Fibroblast of mammary gland (primary cell): ENCODE results near the gene SDK2.
A peak's percentile ranks its signal among the peaks of the same experiment; 100 is the strongest.
"Not testable (repeated sequence)": the region's sequence is repeated elsewhere in the genome, so short reads cannot be mapped to it uniquely, and the experiment has no call there.

Experiments
- DNase-seq: peaks from one replicate; pipeline ENCODE4 v3.0.0-alpha.2; 2010; ENCODE audit warnings: low read depth
- H3K4me3 ChIP-seq: 2 replicates; pipeline ENCODE4 v1.5.1; 2011; ENCODE audit warnings: low read depth, mild to moderate bottlenecking, low read length, moderate library complexity; ENCODE audit not compliant: control insufficient read depth
- CTCF ChIP-seq: conservative IDR thresholded peaks from 2 replicates; pipeline ENCODE4 v1.5.1; 2011; ENCODE audit warnings: low read depth, low read length, inconsistent platforms; ENCODE audit not compliant: control insufficient read depth, insufficient read depth

The SDK2 gene

GRCh38 chr17:73318836-73319235 lies 325.4 kb downstream of the SDK2 start:
- TF ChIP-seq CTCF, result no peak
- DNase-seq, result no peak
- H3K4me3 ChIP-seq, result no peak overlapping the region

GRCh38 chr17:73318427-73318813 lies 325.8 kb downstream of the SDK2 start:
- H3K4me3 ChIP-seq, result no peak overlapping the region
- DNase-seq, result no peak
- TF ChIP-seq CTCF, result no peak

GRCh38 chr17:73317513-73318426 lies 326.5 kb downstream of the SDK2 start:
- no peak for DNase-seq
- no peak for TF ChIP-seq CTCF
- H3K4me3 ChIP-seq, result no peak overlapping the region

GRCh38 chr17:73316919-73317505 lies 327.2 kb downstream of the SDK2 start:
- H3K4me3 ChIP-seq, result no peak overlapping the region
- no peak for TF ChIP-seq CTCF
- DNase-seq, result peak; percentile 56

- no peak for DNase-seq
- H3K4me3 ChIP-seq, result no peak overlapping the region
- TF ChIP-seq CTCF, result no peak
These were observed 328.8 kb downstream of the SDK2 start for GRCh38 chr17:73315471-73315870.

- no peak for DNase-seq
These were observed 330.6 kb downstream of the SDK2 start for GRCh38 chr17:73313526-73314127.

GRCh38 chr17:73312887-73313286 lies 331.4 kb downstream of the SDK2 start:
- not testable (repeated sequence) for DNase-seq

More at GRCh38 chr17:73313526-73314127, 330.6 kb downstream of the SDK2 start:
- TF ChIP-seq CTCF, result no peak
- H3K4me3 ChIP-seq, result no peak overlapping the region

More at GRCh38 chr17:73312887-73313286, 331.4 kb downstream of the SDK2 start:
- H3K4me3 ChIP-seq, result not testable (repeated sequence)
